Activated naive CD4-positive, alpha-beta T cell treated with anti-CD3 and anti-CD28 coated beads, Interleukin-2, amount 10 ng/mL, durations not matched to agents 5 hours and 36 hours (primary cell): ENCODE data around the gene MLF2. TPM values are rescaled to one million over a fixed set of nuclear protein-coding genes. Genes with fewer than 3 reads are reported as not detected.

Experiments
- total RNA-seq, 2 experiments: library from RNA; stranded (reverse); gene quantifications; one replicate each; pipeline ENCODE4 v1.2.3, GENCODE V29; 2021

MLF2 gene
- 10 to 100 TPM; 85.0 to 89.9 TPM for total RNA-seq

GRCh38 chr12:6752921-6753771, at the start of gene MLF2:
TSS of gene MLF2 (minus strand) at chr12:6753141. CDS start at chr12:6752334, 807 bp downstream.

GRCh38 chr12:6788972-6789924, 36.3 kb upstream of the MLF2 start, which contains the start of gene CD4:
TSS of gene CD4 (plus strand) at chr12:6789528. CDS start at chr12:6800139, 10,611 bp downstream.

GRCh38 chr12:6772331-6772695, 19.4 kb upstream of the MLF2 start, which contains the start of gene LAG3:
TSS of gene LAG3 (plus strand) at chr12:6772520. CDS start at chr12:6772853, 333 bp downstream.

GRCh38 chr12:6765634-6766581, 13.0 kb upstream of the MLF2 start, which contains the start of gene PTMS:
TSS of gene PTMS (plus strand) at chr12:6766363. CDS start at chr12:6766706, 343 bp downstream.

GRCh38 chr12:6723607-6724408, 29.1 kb downstream of the MLF2 start, which contains the start of gene COPS7A:
TSS of gene COPS7A (plus strand) at chr12:6724046. CDS start at chr12:6724657, 611 bp downstream.

GRCh38 chr12:6700646-6701051, 52.3 kb downstream of the MLF2 start, which contains the start of gene PIANP:
TSS of gene PIANP (minus strand) at chr12:6700815. CDS start at chr12:6698061, 2,754 bp downstream.

Other genes starting within 250 kb of the MLF2 start
- 1,000 to 10,000 TPM; 5,761 to 5,800 TPM for gene GAPDH, start 218.6 kb downstream of the MLF2 start, total RNA-seq
- 10 to 100 TPM; 26.7 to 29.1 TPM for gene IFFO1, start 197.1 kb downstream of the MLF2 start, total RNA-seq
- gene NOP2, start 184.8 kb downstream of the MLF2 start, total RNA-seq = 10 to 100 TPM; 67.2 to 67.7 TPM
- 100 to 1,000 TPM; 233 to 250 TPM for gene CHD4, start 145.8 kb downstream of the MLF2 start, total RNA-seq
- 1 to 10 TPM; 7.5 to 8.2 TPM for gene LPAR5, start 117.2 kb downstream of the MLF2 start, total RNA-seq
- gene ACRBP, start 105.7 kb downstream of the MLF2 start, total RNA-seq = 1 to 10 TPM; 1.6 to 2.4 TPM
- gene ING4, start 90.0 kb downstream of the MLF2 start, total RNA-seq = 10 to 100 TPM; 43.0 to 45.8 TPM
- 10 to 100 TPM; 81.6 to 84.8 TPM for gene ZNF384, start 63.8 kb downstream of the MLF2 start, total RNA-seq
- not detected for gene PIANP, start 52.3 kb downstream of the MLF2 start, total RNA-seq
- gene COPS7A, start 29.1 kb downstream of the MLF2 start, total RNA-seq = 10 to 100 TPM; 25.9 to 26.9 TPM
- 10 to 100 TPM; 11.7 to 12.2 TPM for gene PTMS, start 13.2 kb upstream of the MLF2 start, total RNA-seq
- gene LAG3, start 19.4 kb upstream of the MLF2 start, total RNA-seq = 1 to 10 TPM; 3.2 to 4.0 TPM
- 100 to 1,000 TPM; 215 to 224 TPM for gene CD4, start 36.4 kb upstream of the MLF2 start, total RNA-seq
- under 1 TPM; 0.17 to 0.23 TPM for gene GPR162, start 68.7 kb upstream of the MLF2 start, total RNA-seq
- gene P3H3, start 75.3 kb upstream of the MLF2 start, total RNA-seq = under 1 TPM; 0.46 to 0.96 TPM
- gene GNB3, start 87.8 kb upstream of the MLF2 start, total RNA-seq = under 1 TPM; 0.10 to 0.45 TPM
- gene CDCA3, start 98.1 kb upstream of the MLF2 start, total RNA-seq = 10 to 100 TPM; 82.5 to 85.6 TPM
- gene USP5, start 99.0 kb upstream of the MLF2 start, total RNA-seq = 100 to 1,000 TPM; 112 to 115 TPM
- 1,000 to 10,000 TPM; 1,127 to 1,161 TPM for gene TPI1, start 114.4 kb upstream of the MLF2 start, total RNA-seq
- 1 to 10 TPM; 8.0 to 8.7 TPM for gene SPSB2, start 120.2 kb upstream of the MLF2 start, total RNA-seq
- gene LRRC23, start 151.7 kb upstream of the MLF2 start, total RNA-seq = 1 to 10 TPM; 3.0 to 3.8 TPM
- 100 to 1,000 TPM; 146 to 157 TPM for gene ENO2, start 161.4 kb upstream of the MLF2 start, total RNA-seq
- 10 to 100 TPM; 26.4 to 29.4 TPM for gene ATN1, start 174.8 kb upstream of the MLF2 start, total RNA-seq
- not detected for gene RNU7-1, start 190.7 kb upstream of the MLF2 start, total RNA-seq
- gene C12orf57, start 190.9 kb upstream of the MLF2 start, total RNA-seq = 100 to 1,000 TPM; 239 to 248 TPM
- 100 to 1,000 TPM; 394 to 402 TPM for gene PTPN6, start 198.2 kb upstream of the MLF2 start, total RNA-seq
- gene PHB2, start 217.5 kb upstream of the MLF2 start, total RNA-seq = 100 to 1,000 TPM; 216 TPM
- gene EMG1, start 217.8 kb upstream of the MLF2 start, total RNA-seq = 10 to 100 TPM; 46.4 to 51.7 TPM